Retina (tissue), 1 donor: Measurements from ENCODE around the gene FAM13A.
A peak's percentile ranks its signal among the peaks of the same experiment; 100 is the strongest.

Experiments
- DNase-seq: peaks from one replicate; pipeline ENCODE4 v3.0.0-alpha.2; 2016

Gene FAM13A

GRCh38 chr4:88761861-88762523 lies 295.0 kb downstream of the FAM13A start:
- no peak for DNase-seq

GRCh38 chr4:88761342-88761741 lies 295.6 kb downstream of the FAM13A start:
- no peak for DNase-seq

- DNase-seq: no peak
Observed at GRCh38 chr4:88759895-88760290, 297.1 kb downstream of the FAM13A start.

- DNase-seq: peak; percentile 60
Observed at GRCh38 chr4:88759039-88759894, 297.7 kb downstream of the FAM13A start.

GRCh38 chr4:88758264-88758663 lies 298.7 kb downstream of the FAM13A start:
- DNase-seq: no peak

- no peak for DNase-seq
Observed at GRCh38 chr4:88757776-88758175, 299.2 kb downstream of the FAM13A start.

GRCh38 chr4:88757067-88757466 lies 299.9 kb downstream of the FAM13A start:
- no peak for DNase-seq

GRCh38 chr4:88756149-88756548 lies 300.8 kb downstream of the FAM13A start:
- DNase-seq: no peak

- no peak for DNase-seq
Observed at GRCh38 chr4:88755454-88755853, 301.5 kb downstream of the FAM13A start.

GRCh38 chr4:88754796-88755195 lies 302.2 kb downstream of the FAM13A start:
- DNase-seq: no peak

- DNase-seq: peak; percentile 26
Observed at GRCh38 chr4:88753658-88754571, 303.1 kb downstream of the FAM13A start.

- peak; percentile 25 for DNase-seq
Observed at GRCh38 chr4:88752754-88753153, 304.2 kb downstream of the FAM13A start.

GRCh38 chr4:88752076-88752463 lies 304.9 kb downstream of the FAM13A start:
- no peak for DNase-seq

GRCh38 chr4:88751258-88752075 lies 305.5 kb downstream of the FAM13A start:
- no peak for DNase-seq

- no peak for DNase-seq
Observed at GRCh38 chr4:88750369-88750768, 306.6 kb downstream of the FAM13A start.

GRCh38 chr4:88747351-88747750 lies 309.6 kb downstream of the FAM13A start:
- DNase-seq: no peak

- DNase-seq: no peak
Observed at GRCh38 chr4:88746206-88746605, 310.8 kb downstream of the FAM13A start.

- no peak for DNase-seq
Observed at GRCh38 chr4:88745581-88746163, 311.3 kb downstream of the FAM13A start.

GRCh38 chr4:88745175-88745574 lies 311.8 kb downstream of the FAM13A start:
- no peak for DNase-seq

GRCh38 chr4:88744609-88745008 lies 312.4 kb downstream of the FAM13A start:
- no peak for DNase-seq

- no peak for DNase-seq
Observed at GRCh38 chr4:88743696-88744095, 313.3 kb downstream of the FAM13A start.

GRCh38 chr4:88742561-88742960 lies 314.4 kb downstream of the FAM13A start:
- no peak for DNase-seq
